ENCODE data around the gene AP1B1. TPM values are rescaled to one million over a fixed set of nuclear protein-coding genes. Genes with fewer than 3 reads are reported as not detected.
"Not testable (repeated sequence)": the region's sequence is repeated elsewhere in the genome, so short reads cannot be mapped to it uniquely, and the experiment has no call there.

AP1B1 gene
- total RNA-seq (2014; rRNA removed; shearing (Covaris generic)) = 33.8 and 65.6 TPM in 2 replicates

GRCh38 chr22:29387921-29388758 lies at the start of gene AP1B1:
Gene AP1B1 (minus strand): TSS chr22:29388570. CDS start chr22:29367243, 21,327 bp downstream.
- DNase-seq (ENCODE audit: low read depth) = peak; percentile 90

GRCh38 chr22:29435236-29436136 lies 47.1 kb upstream of the AP1B1 start:
- DNase-seq (ENCODE audit: low read depth) = no peak

GRCh38 chr22:29434288-29434687 lies 45.9 kb upstream of the AP1B1 start:
- no peak for DNase-seq (ENCODE audit: low read depth)

GRCh38 chr22:29433856-29434255 lies 45.5 kb upstream of the AP1B1 start:
- no peak for DNase-seq (ENCODE audit: low read depth)

GRCh38 chr22:29431986-29432385 lies 43.6 kb upstream of the AP1B1 start:
- no peak for DNase-seq (ENCODE audit: low read depth)

- DNase-seq (ENCODE audit: low read depth) = no peak
These were observed 38.9 kb upstream of the AP1B1 start for GRCh38 chr22:29427176-29427760.

- no peak for DNase-seq (ENCODE audit: low read depth)
These were observed 38.1 kb upstream of the AP1B1 start for GRCh38 chr22:29426476-29426875.

- DNase-seq (ENCODE audit: low read depth) = not testable (repeated sequence)
These were observed 30.3 kb upstream of the AP1B1 start for GRCh38 chr22:29418704-29419103.

- DNase-seq (ENCODE audit: low read depth) = peak; percentile 80
These were observed 26.7 kb upstream of the AP1B1 start for GRCh38 chr22:29414951-29415591.

GRCh38 chr22:29412772-29413171 lies 24.4 kb upstream of the AP1B1 start:
- peak; percentile 4 for DNase-seq (ENCODE audit: low read depth)

- DNase-seq (ENCODE audit: low read depth) = not testable (repeated sequence)
These were observed 23.3 kb upstream of the AP1B1 start for GRCh38 chr22:29411569-29412211.

GRCh38 chr22:29408940-29409339 lies 20.6 kb upstream of the AP1B1 start:
- no peak for DNase-seq (ENCODE audit: low read depth)

GRCh38 chr22:29401538-29401937 lies 13.2 kb upstream of the AP1B1 start:
- DNase-seq (ENCODE audit: low read depth) = not testable (repeated sequence)

GRCh38 chr22:29400576-29400975 lies 12.2 kb upstream of the AP1B1 start:
- DNase-seq (ENCODE audit: low read depth) = no peak

GRCh38 chr22:29397791-29398190 lies 9.4 kb upstream of the AP1B1 start:
- DNase-seq (ENCODE audit: low read depth) = no peak

GRCh38 chr22:29396126-29396525 lies 7.8 kb upstream of the AP1B1 start:
- no peak for DNase-seq (ENCODE audit: low read depth)

- DNase-seq (ENCODE audit: low read depth) = peak; percentile 68
These were observed 6.7 kb upstream of the AP1B1 start for GRCh38 chr22:29394931-29395581.

GRCh38 chr22:29393019-29393608 lies 4.7 kb upstream of the AP1B1 start:
- DNase-seq (ENCODE audit: low read depth) = no peak

GRCh38 chr22:29391546-29391945 lies 3.2 kb upstream of the AP1B1 start:
- DNase-seq (ENCODE audit: low read depth) = no peak

- no peak for DNase-seq (ENCODE audit: low read depth)
These were observed 1.9 kb upstream of the AP1B1 start for GRCh38 chr22:29390270-29390669.
